ENCODE results near the gene GAS7.

GAS7 gene

DNA sequence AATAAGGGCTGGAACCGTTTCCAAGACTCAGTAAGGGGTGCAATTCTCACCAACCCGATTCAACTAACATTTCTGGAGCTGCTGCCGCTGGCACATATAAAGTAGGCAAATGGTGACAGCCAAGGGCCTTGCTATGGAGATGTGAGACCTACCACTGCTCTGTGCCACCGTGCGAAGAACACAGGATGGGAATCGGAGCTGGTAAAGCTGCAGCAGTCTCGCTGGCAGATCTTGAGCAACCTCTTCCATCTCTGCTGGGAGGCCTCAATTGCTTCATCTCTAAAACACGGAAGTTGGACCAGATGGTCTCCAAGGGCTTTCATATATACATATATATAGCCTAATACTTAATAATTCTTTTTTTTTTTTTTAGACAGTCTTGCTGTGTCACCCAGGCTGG, 164.4 kb downstream of the GAS7 start:
- H3K36me3 ChIP-seq (ENCODE audit: insufficient read depth) = no peaks in the 10 kb centered on the region
- no peak overlapping the region for H3K9ac ChIP-seq
- no peaks in the 10 kb centered on the region for H4K20me1 ChIP-seq (ENCODE audit: insufficient read depth)
- no peaks in the 10 kb centered on the region for H3K4me1 ChIP-seq (ENCODE audit: low read depth, poor library complexity, severe bottlenecking)
- H3K79me2 ChIP-seq (ENCODE audit: insufficient read depth, low read depth) = no peaks in the 10 kb centered on the region
- H3K27me3 ChIP-seq (ENCODE audit: insufficient read depth, low read depth) = no peaks in the 10 kb centered on the region
- no peak overlapping the region for H3K4me3 ChIP-seq (IDR thresholded peaks at IDR 0.05; ENCODE audit: insufficient read depth, low read depth, low read length)
- H3K4me2 ChIP-seq = no peak overlapping the region
- H2AFZ ChIP-seq (ENCODE audit: low read depth) = no peak overlapping the region
- no peak for TF ChIP-seq CTCF (conservative IDR thresholded peaks at IDR 0.05; ENCODE audit: low read depth, low read length)
- no peak overlapping the region for H3K27ac ChIP-seq

- Histone ChIP-seq H3K27ac (no peak overlapping the region), H3K9ac (no peak overlapping the region)
- no peak for TF ChIP-seq CTCF (conservative IDR thresholded peaks at IDR 0.05; ENCODE audit: low read depth, low read length)
Measured at GRCh38 chr17:10033449-10033848, 165.0 kb downstream of the GAS7 start.

GRCh38 chr17:10032118-10032852, 166.1 kb downstream of the GAS7 start:
- Histone ChIP-seq H3K4me2 (no peak overlapping the region), H4K20me1 (ENCODE audit: insufficient read depth) (no peaks in the 10 kb centered on the region), H3K79me2 (ENCODE audit: insufficient read depth, low read depth) (no peaks in the 10 kb centered on the region), H3K9ac (no peak overlapping the region), H3K4me3 (IDR thresholded peaks at IDR 0.05; ENCODE audit: insufficient read depth, low read depth, low read length) (no peak overlapping the region), H3K36me3 (ENCODE audit: insufficient read depth) (no peaks in the 10 kb centered on the region), H3K27ac (no peak overlapping the region), H3K4me1 (ENCODE audit: low read depth, poor library complexity, severe bottlenecking) (no peaks in the 10 kb centered on the region), H3K27me3 (ENCODE audit: insufficient read depth, low read depth) (no peaks in the 10 kb centered on the region), H2AFZ (ENCODE audit: low read depth) (no peak overlapping the region)
- TF ChIP-seq CTCF (conservative IDR thresholded peaks at IDR 0.05; ENCODE audit: low read depth, low read length) = no peak

More at GRCh38 chr17:10033449-10033848, 165.0 kb downstream of the GAS7 start:
- Histone ChIP-seq H3K4me2 (no peak overlapping the region), H3K36me3 (ENCODE audit: insufficient read depth) (no peaks in the 10 kb centered on the region), H3K27me3 (ENCODE audit: insufficient read depth, low read depth) (no peaks in the 10 kb centered on the region), H2AFZ (ENCODE audit: low read depth) (no peak overlapping the region), H3K4me3 (IDR thresholded peaks at IDR 0.05; ENCODE audit: insufficient read depth, low read depth, low read length) (no peak overlapping the region), H3K4me1 (ENCODE audit: low read depth, poor library complexity, severe bottlenecking) (no peaks in the 10 kb centered on the region), H4K20me1 (ENCODE audit: insufficient read depth) (no peaks in the 10 kb centered on the region), H3K79me2 (ENCODE audit: insufficient read depth, low read depth) (no peaks in the 10 kb centered on the region)

DNA sequence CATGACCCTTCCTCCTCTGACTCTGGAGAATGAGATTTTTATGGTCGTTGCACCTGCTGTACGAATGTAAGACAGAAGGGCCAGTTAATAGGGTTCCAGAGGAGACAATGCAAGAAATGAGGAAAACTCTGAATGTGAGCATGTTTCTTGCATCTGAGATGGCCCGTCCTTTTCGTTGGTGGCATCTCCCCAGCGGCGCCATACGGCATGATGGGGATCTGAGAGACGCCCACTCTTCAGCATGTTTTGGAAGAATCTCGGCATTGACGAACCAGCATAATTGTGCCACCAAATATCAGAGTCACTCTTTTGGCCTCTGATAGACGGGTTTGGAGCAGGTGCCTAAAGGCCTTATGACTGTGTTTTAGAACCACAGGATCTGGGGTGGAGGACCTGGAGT, 166.8 kb downstream of the GAS7 start:
- Histone ChIP-seq H3K27me3 (ENCODE audit: insufficient read depth, low read depth) (no peaks in the 10 kb centered on the region), H3K4me1 (ENCODE audit: low read depth, poor library complexity, severe bottlenecking) (no peaks in the 10 kb centered on the region), H3K36me3 (ENCODE audit: insufficient read depth) (no peaks in the 10 kb centered on the region), H4K20me1 (ENCODE audit: insufficient read depth) (no peaks in the 10 kb centered on the region), H3K4me2 (no peak overlapping the region), H3K79me2 (ENCODE audit: insufficient read depth, low read depth) (no peaks in the 10 kb centered on the region), H2AFZ (ENCODE audit: low read depth) (no peak overlapping the region), H3K9ac (no peak overlapping the region), H3K27ac (no peak overlapping the region), H3K4me3 (IDR thresholded peaks at IDR 0.05; ENCODE audit: insufficient read depth, low read depth, low read length) (no peak overlapping the region)
- TF ChIP-seq CTCF (conservative IDR thresholded peaks at IDR 0.05; ENCODE audit: low read depth, low read length) = no peak

Data from KMS-11 (cell line).